GM19463 (cell line): ENCODE measurements around the gene NTN5.

Source experiments
- ATAC-seq: cut with Tn5 transposase; IDR thresholded peaks from one replicate; pipeline ENCODE4 v1.9.1; 2021; ENCODE audit warnings: mild to moderate bottlenecking, moderate library complexity; ENCODE audit not compliant: unreplicated experiment

The NTN5 gene

GRCh38 chr19:48631225-48631624 lies 41.6 kb downstream of the NTN5 start:
- ATAC-seq = no peak

GRCh38 chr19:48630296-48631063 lies 42.3 kb downstream of the NTN5 start:
- ATAC-seq = no peak

DNA sequence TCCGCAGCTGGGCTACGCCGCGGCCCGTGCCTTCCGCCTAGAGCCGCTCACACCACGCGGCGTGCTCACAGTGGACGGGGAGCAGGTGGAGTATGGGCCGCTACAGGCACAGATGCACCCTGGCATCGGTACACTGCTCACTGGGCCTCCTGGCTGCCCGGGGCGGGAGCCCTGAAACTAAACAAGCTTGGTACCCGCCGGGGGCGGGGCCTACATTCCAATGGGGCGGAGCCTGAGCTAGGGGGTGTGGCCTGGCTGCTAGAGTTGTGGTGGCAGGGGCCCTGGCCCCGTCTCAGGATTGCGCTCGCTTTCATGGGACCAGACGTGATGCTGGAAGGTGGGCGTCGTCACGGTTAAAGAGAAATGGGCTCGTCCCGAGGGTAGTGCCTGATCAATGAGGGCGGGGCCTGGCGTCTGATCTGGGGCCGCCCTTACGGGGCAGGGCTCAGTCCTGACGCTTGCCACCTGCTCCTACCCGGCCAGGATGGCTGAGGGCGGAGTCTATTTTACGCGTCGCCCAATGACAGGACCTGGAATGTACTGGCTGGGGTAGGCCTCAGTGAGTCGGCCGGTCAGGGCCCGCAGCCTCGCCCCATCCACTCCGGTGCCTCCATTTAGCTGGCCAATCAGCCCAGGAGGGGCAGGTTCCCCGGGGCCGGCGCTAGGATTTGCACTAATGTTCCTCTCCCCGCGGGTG lies 43.1 kb downstream of the NTN5 start:
- no peak for ATAC-seq

GRCh38 chr19:48629297-48629598 lies 43.6 kb downstream of the NTN5 start:
- no peak for ATAC-seq

DNA sequence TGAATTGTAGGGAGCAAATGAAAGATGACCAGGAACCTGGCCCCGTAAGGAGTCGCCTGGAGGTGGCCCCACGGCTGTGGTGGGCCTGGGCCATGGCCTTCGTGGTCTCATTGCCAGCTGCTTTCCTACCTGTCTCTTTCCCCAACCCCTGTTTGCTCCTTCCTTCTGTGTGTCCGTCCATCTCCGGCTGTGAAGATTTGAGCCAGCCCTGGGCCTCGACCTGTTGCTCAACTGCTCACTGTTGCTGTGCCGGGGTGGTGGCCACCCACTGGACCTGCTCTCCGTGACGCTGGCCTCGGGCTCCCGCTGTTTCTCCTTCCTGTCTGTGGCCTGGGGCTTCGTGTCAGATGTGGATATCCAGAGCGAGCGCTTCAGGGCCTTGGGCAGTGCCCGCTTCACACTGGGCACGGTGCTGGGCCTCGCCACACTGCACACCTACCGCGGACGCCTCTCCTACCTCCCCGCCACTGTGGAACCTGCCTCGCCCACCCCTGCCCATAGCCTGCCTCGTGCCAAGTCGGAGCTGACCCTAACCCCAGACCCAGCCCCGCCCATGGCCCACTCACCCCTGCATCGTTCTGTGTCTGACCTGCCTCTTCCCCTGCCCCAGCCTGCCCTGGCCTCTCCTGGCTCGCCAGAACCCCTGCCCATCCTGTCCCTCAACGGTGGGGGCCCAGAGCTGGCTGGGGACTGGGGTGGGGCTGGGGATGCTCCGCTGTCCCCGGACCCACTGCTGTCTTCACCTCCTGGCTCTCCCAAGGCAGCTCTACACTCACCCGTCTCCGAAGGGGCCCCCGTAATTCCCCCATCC lies 44.1 kb downstream of the NTN5 start:
- no peak for ATAC-seq

GRCh38 chr19:48627865-48628314 lies 44.9 kb downstream of the NTN5 start:
- ATAC-seq = no peak

GRCh38 chr19:48627201-48627864 lies 45.5 kb downstream of the NTN5 start:
- no peak for ATAC-seq

DNA sequence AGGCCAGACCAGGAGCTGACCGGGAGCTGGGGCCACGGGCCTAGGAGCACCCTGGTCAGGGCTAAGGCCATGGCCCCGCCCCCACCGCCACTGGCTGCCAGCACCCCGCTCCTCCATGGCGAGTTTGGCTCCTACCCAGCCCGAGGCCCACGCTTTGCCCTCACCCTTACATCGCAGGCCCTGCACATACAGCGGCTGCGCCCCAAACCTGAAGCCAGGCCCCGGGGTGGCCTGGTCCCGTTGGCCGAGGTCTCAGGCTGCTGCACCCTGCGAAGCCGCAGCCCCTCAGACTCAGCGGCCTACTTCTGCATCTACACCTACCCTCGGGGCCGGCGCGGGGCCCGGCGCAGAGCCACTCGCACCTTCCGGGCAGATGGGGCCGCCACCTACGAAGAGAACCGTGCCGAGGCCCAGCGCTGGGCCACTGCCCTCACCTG lies 46.9 kb downstream of the NTN5 start:
- ATAC-seq = no peak

GRCh38 chr19:48624791-48625723 lies 47.8 kb downstream of the NTN5 start:
- no peak for ATAC-seq

GRCh38 chr19:48624067-48624594 lies 48.7 kb downstream of the NTN5 start:
- ATAC-seq = peak; percentile 64

DNA sequence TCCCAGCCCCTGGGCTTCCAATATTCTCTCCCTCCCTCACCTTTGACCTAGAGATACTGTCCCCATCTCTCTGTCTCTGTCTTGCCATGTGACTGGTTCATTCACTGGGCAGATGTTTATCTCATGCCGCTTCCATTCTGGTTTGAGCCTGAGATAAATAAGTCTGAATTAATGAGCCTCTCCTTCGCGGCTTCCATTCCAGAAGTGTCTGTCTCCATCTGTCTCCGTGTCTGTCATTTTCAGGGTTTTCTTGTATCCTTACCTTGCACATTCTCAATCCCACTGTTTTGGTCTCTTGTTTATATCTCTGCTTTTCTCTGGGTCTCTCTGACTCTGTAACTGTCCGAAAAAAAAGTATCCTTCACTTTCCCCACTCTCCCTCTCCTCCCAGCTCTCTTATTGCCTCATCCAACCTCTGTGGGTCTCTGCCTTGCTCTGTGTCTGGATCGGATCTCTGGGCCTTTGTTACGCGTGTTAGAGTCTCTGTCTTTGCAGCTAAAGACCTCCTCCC lies 49.2 kb downstream of the NTN5 start:
- no peak for ATAC-seq

- ATAC-seq = no peak
Observed at GRCh38 chr19:48619692-48620585, 52.9 kb downstream of the NTN5 start.

GRCh38 chr19:48618916-48619691 lies 53.7 kb downstream of the NTN5 start, which contains the start of the genes RPL18 and SPHK2:
Gene RPL18, minus strand, starts transcription at chr19:48619178. Its CDS starts 35 bp downstream, at chr19:48619143.
Gene SPHK2, plus strand, starts transcription at chr19:48619506. Its CDS starts 1,009 bp downstream, at chr19:48620515.
- peak; percentile 82 for ATAC-seq

- ATAC-seq = no peak
Observed at GRCh38 chr19:48618278-48618915, 54.4 kb downstream of the NTN5 start.

- no peak for ATAC-seq
Observed at GRCh38 chr19:48617146-48617937, 55.5 kb downstream of the NTN5 start.

DNA sequence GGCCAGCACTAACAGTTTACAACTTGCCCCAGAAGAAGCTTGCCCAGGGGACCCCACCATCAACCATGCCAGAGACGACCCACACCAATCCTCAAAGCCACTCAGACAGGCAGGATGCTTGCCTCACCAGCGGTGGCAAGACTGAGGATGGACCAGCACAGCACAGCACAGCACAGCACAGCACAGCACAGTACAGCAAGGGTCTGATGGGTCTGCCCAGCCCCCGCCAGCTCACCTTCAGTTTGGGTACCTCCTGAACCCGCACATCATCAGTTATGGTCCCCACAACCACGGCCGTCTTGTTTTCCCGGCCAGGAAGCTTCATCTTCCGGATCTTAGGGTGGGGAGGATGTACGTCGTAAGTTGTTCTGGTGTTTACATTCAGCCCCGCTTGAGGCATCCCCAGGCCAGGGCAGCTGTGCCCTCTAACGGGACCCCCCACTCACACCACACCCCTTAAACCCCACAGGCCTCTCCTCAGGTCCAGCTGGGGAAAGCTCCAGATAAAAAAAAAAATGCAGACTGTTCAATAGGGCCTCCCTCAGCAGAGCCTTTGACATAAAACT lies 56.2 kb downstream of the NTN5 start:
- no peak for ATAC-seq
